ENCODE results near the gene PRRX2.

PRRX2 gene

GRCh38 chr9:129672702-129673101 is 7.3 kb downstream of the PRRX2 start:
- H3K27ac ChIP-seq: no peak overlapping the region
- no peak overlapping the region for H2AFZ ChIP-seq (ENCODE audit: low read depth)
- no peaks in the 10 kb centered on the region for H3K36me3 ChIP-seq (ENCODE audit: insufficient read depth)
- TF ChIP-seq CTCF (conservative IDR thresholded peaks at IDR 0.05; ENCODE audit: low read depth, low read length): no peak
- H3K4me1 ChIP-seq (ENCODE audit: low read depth, poor library complexity, severe bottlenecking): no peaks in the 10 kb centered on the region
- peaks cover 96% of the 10 kb centered on the region for H3K27me3 ChIP-seq (ENCODE audit: insufficient read depth, low read depth)
- H3K4me2 ChIP-seq: no peak overlapping the region
- no peaks in the 10 kb centered on the region for H4K20me1 ChIP-seq (ENCODE audit: insufficient read depth)
- H3K4me3 ChIP-seq (IDR thresholded peaks at IDR 0.05; ENCODE audit: insufficient read depth, low read depth, low read length): no peak overlapping the region
- no peak overlapping the region for H3K9ac ChIP-seq
- H3K79me2 ChIP-seq (ENCODE audit: insufficient read depth, low read depth): no peaks in the 10 kb centered on the region

GRCh38 chr9:129673602-129674001 is 8.2 kb downstream of the PRRX2 start:
- no peak overlapping the region for H3K4me3 ChIP-seq (IDR thresholded peaks at IDR 0.05; ENCODE audit: insufficient read depth, low read depth, low read length)
- H3K79me2 ChIP-seq (ENCODE audit: insufficient read depth, low read depth): no peaks in the 10 kb centered on the region
- no peak overlapping the region for H3K9ac ChIP-seq
- H3K27ac ChIP-seq: no peak overlapping the region
- H3K36me3 ChIP-seq (ENCODE audit: insufficient read depth): no peaks in the 10 kb centered on the region
- no peaks in the 10 kb centered on the region for H4K20me1 ChIP-seq (ENCODE audit: insufficient read depth)
- peaks cover 96% of the 10 kb centered on the region for H3K27me3 ChIP-seq (ENCODE audit: insufficient read depth, low read depth)
- no peaks in the 10 kb centered on the region for H3K4me1 ChIP-seq (ENCODE audit: low read depth, poor library complexity, severe bottlenecking)
- TF ChIP-seq CTCF (conservative IDR thresholded peaks at IDR 0.05; ENCODE audit: low read depth, low read length): no peak
- no peak overlapping the region for H2AFZ ChIP-seq (ENCODE audit: low read depth)
- H3K4me2 ChIP-seq: no peak overlapping the region

- TF ChIP-seq CTCF (conservative IDR thresholded peaks at IDR 0.05; ENCODE audit: low read depth, low read length): no peak
- Histone ChIP-seq H3K9ac (no peak overlapping the region), H2AFZ (ENCODE audit: low read depth) (no peak overlapping the region), H3K79me2 (ENCODE audit: insufficient read depth, low read depth) (no peaks in the 10 kb centered on the region), H3K36me3 (ENCODE audit: insufficient read depth) (no peaks in the 10 kb centered on the region), H3K27me3 (ENCODE audit: insufficient read depth, low read depth) (peaks cover 96% of the 10 kb centered on the region), H3K4me2 (no peak overlapping the region), H3K4me3 (IDR thresholded peaks at IDR 0.05; ENCODE audit: insufficient read depth, low read depth, low read length) (no peak overlapping the region), H3K4me1 (ENCODE audit: low read depth, poor library complexity, severe bottlenecking) (no peaks in the 10 kb centered on the region), H4K20me1 (ENCODE audit: insufficient read depth) (no peaks in the 10 kb centered on the region), H3K27ac (no peak overlapping the region)
Measured at GRCh38 chr9:129674229-129674628, 8.8 kb downstream of the PRRX2 start.

GRCh38 chr9:129675620-129676019 is 10.2 kb downstream of the PRRX2 start:
- Histone ChIP-seq H2AFZ (ENCODE audit: low read depth) (no peak overlapping the region), H3K27me3 (ENCODE audit: insufficient read depth, low read depth) (peaks cover 93% of the 10 kb centered on the region), H3K27ac (no peak overlapping the region)

More at GRCh38 chr9:129675620-129676019, 10.2 kb downstream of the PRRX2 start:
- H3K4me2 ChIP-seq: no peak overlapping the region
- H3K4me3 ChIP-seq (IDR thresholded peaks at IDR 0.05; ENCODE audit: insufficient read depth, low read depth, low read length): no peak overlapping the region
- H3K4me1 ChIP-seq (ENCODE audit: low read depth, poor library complexity, severe bottlenecking): no peaks in the 10 kb centered on the region
- no peaks in the 10 kb centered on the region for H4K20me1 ChIP-seq (ENCODE audit: insufficient read depth)
- no peaks in the 10 kb centered on the region for H3K79me2 ChIP-seq (ENCODE audit: insufficient read depth, low read depth)
- no peaks in the 10 kb centered on the region for H3K36me3 ChIP-seq (ENCODE audit: insufficient read depth)
- TF ChIP-seq CTCF (conservative IDR thresholded peaks at IDR 0.05; ENCODE audit: low read depth, low read length): no peak
- H3K9ac ChIP-seq: no peak overlapping the region

Measured in KMS-11 (cell line).